Forelimb muscle (tissue), 1 donor: ENCODE data around the gene TBC1D10A. TPM values are rescaled to one million over a fixed set of nuclear protein-coding genes. Genes with fewer than 3 reads are reported as not detected.

Experiments used
- DNase-seq: peaks from one replicate; pipeline ENCODE4 v3.0.0-alpha.2; 2013; ENCODE audit warnings: low read depth
- polyA plus RNA-seq: library from polyadenylated mRNA; unstranded; fragments of 120-200 nt; gene quantifications from one replicate; pipeline ENCODE4 v1.2.1, GENCODE V29; 2013; ENCODE audit not compliant: insufficient read length

TBC1D10A gene
- polyA plus RNA-seq, 1 donor: 7.1 TPM

DNA sequence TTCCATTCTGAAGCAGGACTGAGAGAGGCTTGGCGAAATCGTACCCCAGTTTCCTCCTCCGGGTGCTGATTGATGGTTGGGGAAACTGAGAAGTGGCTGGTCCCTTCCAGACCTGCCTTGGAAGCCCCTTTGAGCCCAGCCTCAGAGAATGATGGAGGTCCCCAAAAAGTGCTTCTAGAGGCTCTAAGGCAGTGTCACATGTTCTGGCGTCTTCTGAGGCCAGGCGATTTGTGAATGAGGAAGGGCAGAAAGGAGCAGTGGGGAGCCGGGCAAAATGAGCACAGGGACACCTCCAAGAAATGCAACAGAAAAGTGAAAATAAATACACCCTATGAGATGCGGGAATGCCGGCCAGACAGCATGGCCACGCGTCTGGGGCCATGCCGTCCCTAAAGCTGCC is 79.2 kb downstream of the TBC1D10A start:
- DNase-seq: no peak

GRCh38 chr22:30246814-30247376 is 79.8 kb downstream of the TBC1D10A start:
- no peak for DNase-seq

GRCh38 chr22:30245985-30246813 is 80.5 kb downstream of the TBC1D10A start, which contains the start of gene LIF:
Gene LIF, minus strand, starts transcription at chr22:30246759. Its CDS starts 64 bp downstream, at chr22:30246695.
- DNase-seq: no peak

GRCh38 chr22:30245181-30245984 is 81.4 kb downstream of the TBC1D10A start:
- no peak for DNase-seq

- DNase-seq: no peak
These were observed 82.1 kb downstream of the TBC1D10A start for GRCh38 chr22:30244641-30245040.

DNA sequence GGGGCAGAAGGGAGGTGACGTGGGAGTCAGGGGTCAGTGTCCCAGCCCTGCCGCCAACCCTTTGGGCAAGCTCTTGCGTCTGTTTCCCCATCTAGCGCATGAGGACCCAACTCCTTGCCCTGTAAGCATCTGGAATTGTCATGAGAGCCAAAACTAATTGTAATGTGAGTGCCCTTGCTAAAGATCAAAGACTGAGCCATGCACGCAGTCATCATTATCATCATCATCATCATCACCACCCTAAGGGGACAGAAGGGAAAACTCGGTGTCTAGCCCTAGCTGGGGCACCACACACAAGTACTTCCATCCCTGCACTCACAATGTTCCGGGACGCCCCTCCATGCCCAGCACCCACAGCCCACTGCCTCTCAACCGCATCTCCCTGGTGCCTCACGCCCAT is 82.7 kb downstream of the TBC1D10A start:
- no peak for DNase-seq

DNA sequence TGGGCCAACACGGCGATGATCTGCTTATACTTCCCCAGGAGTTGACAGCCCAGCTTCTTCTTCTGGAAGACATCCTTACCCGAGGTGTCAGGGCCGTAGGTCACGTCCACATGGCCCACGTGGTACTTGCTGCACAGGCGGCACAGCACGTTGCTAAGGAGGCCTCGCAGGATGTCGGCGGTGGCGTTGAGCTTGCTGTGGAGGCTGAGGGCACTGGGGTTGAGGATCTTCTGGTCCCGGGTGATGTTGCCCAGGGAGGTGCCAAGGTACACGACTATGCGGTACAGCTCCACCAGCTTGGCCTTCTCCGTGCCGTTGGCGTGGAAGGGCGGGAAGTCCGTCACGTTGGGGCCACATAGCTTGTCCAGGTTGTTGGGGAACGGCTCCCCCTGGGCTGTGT is 83.1 kb downstream of the TBC1D10A start:
- no peak for DNase-seq

Other genes starting within 250 kb of the TBC1D10A start
- gene HORMAD2, start 246.5 kb downstream of the TBC1D10A start, polyA plus RNA-seq: not detected
- 0.76 TPM for gene LIF, start 80.2 kb downstream of the TBC1D10A start, polyA plus RNA-seq
- 0.08 TPM for gene OSM, start 60.1 kb downstream of the TBC1D10A start, polyA plus RNA-seq
- 4.0 TPM for gene CASTOR1, start 37.4 kb downstream of the TBC1D10A start, polyA plus RNA-seq
- 69.4 TPM for gene SF3A1, start 30.0 kb upstream of the TBC1D10A start, polyA plus RNA-seq
- 1.5 TPM for gene CCDC157, start 30.1 kb upstream of the TBC1D10A start, polyA plus RNA-seq
- gene RNF215, start 60.5 kb upstream of the TBC1D10A start, polyA plus RNA-seq: 10.5 TPM
- 2.1 TPM for gene SEC14L2, start 70.1 kb upstream of the TBC1D10A start, polyA plus RNA-seq
- gene MTFP1, start 98.8 kb upstream of the TBC1D10A start, polyA plus RNA-seq: 5.4 TPM
- gene SEC14L3, start 145.1 kb upstream of the TBC1D10A start, polyA plus RNA-seq: 0.09 TPM
- 0.11 TPM for gene SEC14L4, start 178.8 kb upstream of the TBC1D10A start, polyA plus RNA-seq
- 0.22 TPM for gene SEC14L6, start 219.8 kb upstream of the TBC1D10A start, polyA plus RNA-seq
- 6.0 TPM for gene GAL3ST1, start 247.7 kb upstream of the TBC1D10A start, polyA plus RNA-seq